GM21526 (cell line): ENCODE data around the gene TEPSIN.

Experiments
- ATAC-seq: cut with Tn5 transposase; IDR thresholded peaks from one replicate; pipeline ENCODE4 v1.9.1; 2021; ENCODE audit warnings: moderate library complexity; ENCODE audit not compliant: unreplicated experiment, low FRiP score

The TEPSIN gene

DNA sequence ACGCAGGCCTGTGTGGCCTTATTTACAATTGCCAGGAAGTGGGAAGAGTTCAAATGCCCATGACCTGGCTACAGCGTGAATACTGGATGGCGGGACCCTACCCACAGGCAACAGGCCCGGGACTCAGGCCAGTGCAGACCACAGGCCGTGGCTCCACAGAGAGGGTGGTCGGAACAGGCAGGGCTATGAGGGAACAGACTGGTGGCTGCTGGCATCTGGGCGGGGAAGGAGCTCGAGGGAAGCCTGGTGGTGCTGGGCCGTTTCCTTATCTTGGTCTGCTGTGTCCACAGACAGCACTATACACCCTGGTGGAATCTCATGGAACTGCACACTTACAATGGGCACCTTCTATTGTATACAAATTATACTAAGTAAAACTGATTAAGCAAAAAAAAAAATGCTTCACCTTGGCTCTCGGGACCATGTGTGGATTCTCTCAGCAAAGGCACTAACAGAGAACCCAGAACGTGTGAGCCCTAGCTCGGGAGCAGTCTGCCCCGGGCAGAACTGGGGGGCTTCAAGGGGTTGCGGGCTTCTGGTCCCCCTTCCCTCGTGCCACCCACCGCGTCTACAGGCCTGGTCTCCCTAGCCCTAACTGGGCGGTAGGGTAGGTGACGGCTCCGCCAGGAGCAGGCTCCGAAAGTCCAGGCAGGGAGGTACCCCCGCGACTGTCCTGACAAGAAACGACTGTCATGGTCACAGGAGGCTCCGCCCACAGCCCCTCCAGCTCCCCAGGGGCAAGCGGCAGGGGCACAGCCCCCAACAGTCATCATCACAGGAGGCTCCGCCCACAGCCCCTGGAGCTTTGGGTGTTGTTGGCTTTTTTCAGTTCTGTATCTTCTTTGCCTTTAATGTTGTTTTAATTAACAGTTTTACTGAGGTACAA is 37.9 kb downstream of the TEPSIN start:
- no peak for ATAC-seq

DNA sequence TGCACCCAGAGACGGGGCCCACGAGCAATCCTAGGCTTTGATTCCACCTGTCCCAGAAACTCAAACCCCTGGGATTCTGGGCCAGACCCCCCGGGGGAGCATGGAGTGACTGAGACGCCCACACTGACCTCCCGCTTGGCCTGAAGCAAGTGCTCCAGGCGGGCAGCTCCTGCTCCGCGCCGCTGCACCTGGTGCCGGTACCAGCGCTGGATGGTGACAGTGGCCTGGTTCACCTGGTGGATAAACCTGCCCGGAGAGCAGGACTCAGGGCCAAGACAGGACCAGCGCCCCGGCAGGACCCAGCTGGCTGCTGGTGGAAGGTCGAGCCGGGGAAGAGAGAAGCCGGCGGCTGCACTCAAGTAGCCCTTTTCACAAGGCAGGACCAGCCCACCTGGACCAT is 38.7 kb downstream of the TEPSIN start:
- no peak for ATAC-seq

- ATAC-seq = no peak
Observed at GRCh38 chr17:81199482-81199830, 39.4 kb downstream of the TEPSIN start.

DNA sequence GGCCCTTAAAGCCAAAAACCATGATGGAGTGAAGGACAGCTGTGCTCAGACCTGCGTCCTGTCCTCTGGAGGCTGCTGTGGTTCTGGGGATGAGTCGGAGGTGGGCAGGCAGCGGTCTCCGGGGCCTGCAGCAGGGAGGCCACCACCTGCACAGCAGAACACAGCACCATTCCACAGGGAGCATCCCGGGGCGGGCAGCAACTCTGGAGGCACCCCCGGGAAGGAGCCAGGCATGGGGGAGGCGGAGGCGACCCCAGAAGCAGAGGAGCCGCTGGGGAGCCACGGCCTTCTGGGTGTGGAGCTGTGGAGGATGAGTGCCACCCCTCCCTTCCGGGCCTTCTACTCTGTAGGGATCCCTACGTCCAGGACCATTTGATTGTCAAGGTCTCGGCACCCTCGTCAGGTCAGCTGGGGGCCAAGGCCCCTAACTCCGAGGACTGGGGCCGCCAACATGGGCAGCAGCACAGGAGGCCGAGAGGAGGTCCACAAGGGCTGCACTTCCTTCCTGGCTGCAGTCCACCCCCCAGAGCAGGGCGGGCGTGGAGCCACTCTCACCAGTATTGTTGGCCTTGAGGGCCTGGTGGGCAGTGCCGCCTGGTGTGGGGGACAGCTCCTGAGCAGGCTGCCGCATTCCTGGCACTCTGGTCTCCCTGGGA is 39.9 kb downstream of the TEPSIN start:
- no peak for ATAC-seq

GRCh38 chr17:81197831-81198490 is 40.9 kb downstream of the TEPSIN start:
- no peak for ATAC-seq

GRCh38 chr17:81197409-81197795 is 41.5 kb downstream of the TEPSIN start:
- no peak for ATAC-seq

DNA sequence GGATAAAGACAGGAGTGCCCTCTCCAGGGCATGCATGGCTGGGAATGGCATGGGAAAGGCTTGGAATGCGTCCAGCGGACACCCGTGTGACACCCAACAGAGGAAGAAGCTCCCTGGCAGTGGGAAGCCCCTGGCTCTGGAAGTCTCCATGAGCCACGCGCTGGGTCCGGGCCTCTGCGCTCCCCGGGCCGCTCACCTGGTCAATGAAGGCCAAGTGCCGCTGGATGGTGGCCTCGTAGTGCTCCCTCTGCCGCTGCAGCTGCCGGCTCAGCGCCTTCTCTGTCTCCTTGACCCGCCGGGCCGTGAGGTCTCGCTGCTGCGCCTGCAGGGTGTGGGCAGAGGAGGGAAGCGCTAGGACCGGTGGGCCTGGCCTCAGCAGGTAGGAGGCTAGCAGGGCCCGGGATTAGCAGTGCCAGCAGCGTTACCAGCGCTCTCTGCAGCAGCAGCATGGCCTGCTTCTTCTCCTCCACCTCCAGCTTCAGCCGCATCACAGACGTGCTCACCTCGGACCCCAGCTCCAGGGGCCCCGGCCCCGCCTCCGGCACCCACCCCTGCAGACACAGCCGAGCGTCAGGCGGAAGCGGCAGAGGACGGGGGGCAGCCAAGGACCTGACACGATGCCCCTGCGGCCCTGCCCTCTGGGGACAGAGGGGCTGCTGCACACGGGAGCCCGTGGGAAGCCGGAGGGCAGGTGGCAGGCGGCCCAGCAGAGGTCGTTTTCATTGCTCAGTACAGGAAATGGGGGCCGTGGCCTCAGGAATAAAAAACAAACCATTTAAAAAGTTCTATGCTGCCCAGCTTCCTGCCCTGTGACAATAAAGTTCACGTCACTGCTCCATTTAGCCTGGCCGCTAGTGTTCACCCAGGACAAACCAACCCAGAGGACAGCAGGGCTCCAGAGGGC is 42.1 kb downstream of the TEPSIN start:
- no peak for ATAC-seq

DNA sequence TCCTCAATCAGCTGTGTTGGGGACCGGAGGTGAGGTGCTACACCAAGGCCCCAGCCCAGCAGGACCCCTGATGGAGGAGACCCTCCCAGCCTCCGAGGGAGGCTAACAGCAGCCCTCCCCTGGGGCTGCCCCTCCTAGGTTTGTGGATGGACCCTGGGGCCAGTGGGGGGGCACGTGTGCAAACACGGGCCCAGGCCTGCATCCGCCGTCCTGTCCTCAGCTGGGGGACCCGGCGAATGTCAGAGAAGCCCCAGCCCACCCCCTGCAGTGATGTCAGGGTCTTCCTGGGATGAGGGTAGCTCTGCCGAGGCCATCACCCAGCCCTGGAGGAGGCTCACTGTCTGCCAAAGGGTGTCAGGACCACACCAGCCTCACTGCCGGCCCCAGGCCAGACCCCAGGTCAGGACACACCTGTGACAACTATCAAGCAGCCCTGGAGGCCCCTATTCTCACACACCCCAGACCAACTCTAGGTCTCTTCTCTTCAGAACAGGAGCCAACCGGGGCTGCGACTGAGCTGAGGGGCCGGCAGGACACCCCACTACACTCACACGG is 42.8 kb downstream of the TEPSIN start:
- ATAC-seq = no peak

DNA sequence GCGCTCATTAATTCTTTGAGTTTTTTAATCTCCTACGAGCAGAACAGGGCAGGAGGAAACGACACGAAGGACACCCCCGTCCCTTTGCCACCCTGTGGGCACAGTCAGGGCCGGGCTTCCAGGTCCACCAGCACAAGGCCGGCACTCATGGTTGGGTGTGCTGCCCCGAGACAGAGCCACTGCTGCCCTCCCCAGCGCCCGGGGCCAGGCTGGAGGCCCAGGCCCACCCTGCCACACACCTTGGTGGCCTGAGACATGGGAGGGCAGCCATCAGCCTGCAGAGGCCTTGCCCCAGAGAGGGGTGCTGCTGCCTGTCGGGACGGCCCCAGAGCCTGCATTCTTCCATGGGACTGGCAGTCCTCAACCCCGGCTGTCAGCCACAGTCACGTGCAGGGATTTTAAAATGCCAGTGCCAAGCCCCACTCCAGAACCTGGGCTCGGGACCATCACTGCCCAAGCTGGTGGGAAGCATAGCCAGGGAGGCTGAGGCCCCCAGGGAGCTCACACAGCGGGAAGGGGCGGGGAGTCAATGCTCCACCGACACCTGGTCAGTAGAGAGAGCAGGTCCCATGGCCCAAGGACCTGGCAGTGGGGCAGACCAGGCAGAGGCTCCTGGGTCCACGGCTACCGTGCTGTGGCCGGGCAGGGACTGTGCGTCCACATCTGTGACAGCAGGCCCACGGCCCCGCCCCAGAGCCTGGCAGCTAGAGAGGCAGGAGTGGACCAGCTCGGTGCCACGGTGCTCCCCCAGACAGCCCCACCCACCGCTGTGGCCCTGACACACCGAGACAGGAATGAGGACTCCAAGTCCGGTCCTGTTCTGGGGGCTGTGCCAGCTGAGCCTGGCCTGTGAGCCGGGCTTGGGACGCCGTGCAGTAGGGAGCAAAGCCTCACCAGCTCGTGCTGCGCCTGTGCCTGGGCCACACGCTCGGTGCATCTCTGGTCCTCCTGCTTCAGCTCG is 43.6 kb downstream of the TEPSIN start:
- ATAC-seq = no peak

- no peak for ATAC-seq
Observed at GRCh38 chr17:81194225-81194760, 44.6 kb downstream of the TEPSIN start.

- no peak for ATAC-seq
Observed at GRCh38 chr17:81193470-81194224, 45.2 kb downstream of the TEPSIN start.

DNA sequence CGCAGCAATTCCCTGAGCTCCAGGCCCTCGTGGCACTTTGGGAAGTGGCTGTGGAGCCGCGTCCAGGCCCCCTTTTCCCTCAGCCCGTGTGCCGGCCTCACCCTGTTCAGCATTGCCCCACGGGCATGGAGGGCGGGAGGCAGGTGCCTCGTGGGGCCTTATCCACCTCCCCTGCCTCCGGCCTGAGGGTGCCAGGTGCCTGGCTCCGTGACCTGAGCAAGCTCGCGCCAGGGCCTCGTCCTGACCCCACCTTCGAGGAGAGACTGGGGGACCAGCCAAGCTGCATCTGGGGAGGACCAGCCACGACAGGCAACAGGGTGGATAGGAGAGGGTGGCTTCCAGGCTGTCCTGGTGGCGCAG is 45.8 kb downstream of the TEPSIN start:
- ATAC-seq = no peak

DNA sequence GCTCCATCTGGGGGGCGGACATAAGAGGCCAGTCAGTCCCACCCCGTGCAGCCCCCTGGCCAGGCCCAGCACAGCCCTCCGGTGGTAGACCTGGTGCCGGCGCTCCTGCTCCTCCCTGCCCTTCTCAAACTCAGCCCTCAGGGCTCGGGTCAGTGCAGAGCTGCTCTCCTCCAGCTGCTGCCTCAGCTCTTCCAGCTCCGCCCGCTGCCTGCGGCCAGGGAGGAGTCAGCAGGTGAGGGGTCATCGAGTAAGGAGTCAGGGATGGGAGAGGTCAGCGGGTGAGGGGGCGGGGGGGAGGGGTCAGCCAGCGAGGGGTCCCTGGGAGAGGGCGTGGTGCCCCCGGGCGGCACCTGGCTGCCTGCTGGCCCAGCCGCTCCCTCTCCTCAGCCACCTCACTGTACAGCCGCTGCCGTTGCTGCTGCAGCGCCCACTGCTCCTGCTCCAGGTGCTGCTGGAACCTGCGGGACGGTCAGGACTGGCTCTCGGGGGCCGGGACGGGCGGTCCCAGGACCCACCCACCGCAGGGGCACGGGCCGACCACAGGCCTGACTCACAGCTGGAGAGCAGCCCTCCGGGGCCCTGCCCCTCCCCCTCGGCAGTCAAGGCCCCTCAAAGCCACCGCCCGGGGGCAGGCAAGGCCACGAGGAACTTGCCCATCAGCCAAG is 46.3 kb downstream of the TEPSIN start:
- no peak for ATAC-seq

DNA sequence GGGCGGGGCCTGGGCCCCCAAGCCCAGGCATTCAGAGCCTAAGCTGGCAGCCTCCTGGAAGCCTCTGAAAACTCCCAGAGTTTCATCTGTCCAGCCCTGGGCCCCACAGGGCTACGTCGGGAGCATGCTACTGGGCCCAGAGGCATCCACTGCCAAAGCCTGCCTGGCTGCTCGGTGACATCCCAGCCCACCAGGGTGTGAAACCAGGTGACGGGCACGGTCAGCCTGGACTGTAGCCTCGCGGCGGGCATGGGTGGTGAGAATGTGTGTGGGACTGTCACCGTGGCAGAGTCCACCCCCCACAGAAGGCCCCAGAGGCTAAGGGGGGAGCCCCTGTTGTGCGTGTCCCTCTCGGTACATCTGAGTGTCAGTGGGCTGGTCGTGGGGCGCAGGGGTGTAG is 47.2 kb downstream of the TEPSIN start:
- no peak for ATAC-seq

DNA sequence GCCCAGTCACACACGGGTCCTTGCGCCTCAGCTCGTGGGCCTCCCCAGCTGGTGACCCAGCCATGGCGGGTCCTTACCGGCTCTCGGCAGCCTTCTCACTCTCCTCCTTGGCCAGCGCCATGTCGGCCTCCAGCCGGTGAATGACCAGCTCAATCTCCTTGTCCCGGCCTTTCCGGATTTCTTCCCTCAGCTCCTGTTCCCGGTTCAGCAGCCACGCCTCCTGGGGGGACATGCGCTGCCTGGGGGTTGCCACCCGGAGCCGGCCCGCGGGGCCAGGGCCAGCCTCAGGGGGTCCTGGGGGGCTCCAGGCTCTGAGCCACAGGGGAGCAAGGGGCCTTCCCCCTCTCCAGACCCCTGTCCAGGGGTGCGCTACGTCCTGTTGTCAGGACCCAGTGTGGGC is 47.7 kb downstream of the TEPSIN start:
- no peak for ATAC-seq

GRCh38 chr17:81190591-81190990 is 48.3 kb downstream of the TEPSIN start:
- no peak for ATAC-seq

- ATAC-seq = no peak
Observed at GRCh38 chr17:81189670-81190530, 49.0 kb downstream of the TEPSIN start.
